Subcutaneous abdominal adipose tissue (tissue), 5 donors: ENCODE data around the gene ZDHHC14.

Experiments
- H3K27ac ChIP-seq: one replicate; pipeline ENCODE4 v1.7.0; 2013; ENCODE audit warnings: low read depth, mild to moderate bottlenecking, inconsistent platforms, low read length, moderate library complexity
- H3K27me3 ChIP-seq, 5 donors: one replicate each; pipeline ENCODE4 v1.7.0; 2013; ENCODE audit warnings: low read length in 5 of 5, inconsistent platforms in 1 of 5; ENCODE audit not compliant: control insufficient read depth in 5 of 5, insufficient read depth in 4 of 5
- H3K36me3 ChIP-seq, 5 donors: one replicate each; pipeline ENCODE4 v1.7.0; 2013; ENCODE audit warnings: low read length in 5 of 5; ENCODE audit not compliant: control insufficient read depth in 5 of 5, insufficient read depth in 5 of 5
- H3K4me1 ChIP-seq, 5 donors: one replicate each; pipeline ENCODE4 v1.7.0; 2013; ENCODE audit warnings: low read length in 5 of 5, mild to moderate bottlenecking in 3 of 5, moderate library complexity in 1 of 5; ENCODE audit not compliant: control insufficient read depth in 5 of 5, insufficient read depth in 5 of 5
- H3K4me3 ChIP-seq, 5 donors: one replicate each; pipeline ENCODE4 v1.7.0; 2013; ENCODE audit warnings: low read length in 5 of 5, low read depth in 1 of 5
- H3K9ac ChIP-seq, 5 donors: one replicate each; pipeline ENCODE4 v1.7.0; 2013; ENCODE audit warnings: low read length in 5 of 5, mild to moderate bottlenecking in 4 of 5, moderate library complexity in 3 of 5
- H3K9me3 ChIP-seq, 5 donors: one replicate each; pipeline ENCODE4 v1.7.0; 2013; ENCODE audit warnings: low read length in 5 of 5; ENCODE audit not compliant: control insufficient read depth in 5 of 5
- donor health status: healthy.
- donor health status: healthy.
- donor health status: healthy.
- donor health status: healthy.
- donor health status: healthy.

ZDHHC14 gene

GRCh38 chr6:157483770-157484169 lies 102.8 kb downstream of the ZDHHC14 start:
- H3K4me3 ChIP-seq: no peak overlapping the region
- peaks cover 0 to 3% (median 0%) of the 10 kb centered on the region in 5 donors for H3K27me3 ChIP-seq
- no peaks in the 10 kb centered on the region for H3K9me3 ChIP-seq
- H3K27ac ChIP-seq: no peak overlapping the region
- H3K4me1 ChIP-seq: peaks cover 0 to 19% (median 4%) of the 10 kb centered on the region in 5 donors
- H3K36me3 ChIP-seq: no peaks in the 10 kb centered on the region
- H3K9ac ChIP-seq: no peak overlapping the region

DNA sequence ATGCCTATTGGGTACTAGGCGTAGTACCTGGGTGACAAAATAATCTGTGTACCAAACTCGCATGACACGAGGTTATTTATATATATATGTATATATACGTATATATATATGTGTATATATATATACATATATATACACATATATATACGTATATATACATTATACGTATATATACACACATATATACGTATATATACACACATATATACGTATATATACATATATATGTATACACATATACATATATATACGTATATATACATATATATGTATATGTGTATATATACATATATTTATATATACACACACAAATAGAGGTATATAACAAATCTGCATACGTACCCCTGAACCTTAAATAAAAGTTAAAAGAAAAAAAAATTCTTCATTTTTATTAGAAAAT lies 103.2 kb downstream of the ZDHHC14 start:
- Histone ChIP-seq H3K9me3 (no peaks in the 10 kb centered on the region), H3K27me3 (peaks cover 0 to 3% (median 0%) of the 10 kb centered on the region in 5 donors), H3K36me3 (no peaks in the 10 kb centered on the region), H3K4me3 (no peak overlapping the region), H3K9ac (no peak overlapping the region), H3K27ac (no peak overlapping the region), H3K4me1 (peaks cover 0 to 19% (median 4%) of the 10 kb centered on the region in 5 donors)

- no peak overlapping the region for H3K4me3 ChIP-seq
- no peak overlapping the region for H3K9ac ChIP-seq
- H3K4me1 ChIP-seq: peaks cover 0 to 19% (median 4%) of the 10 kb centered on the region in 5 donors
- H3K9me3 ChIP-seq: no peaks in the 10 kb centered on the region
- no peaks in the 10 kb centered on the region for H3K36me3 ChIP-seq
- no peak overlapping the region for H3K27ac ChIP-seq
- peaks cover 0 to 5% (median 3%) of the 10 kb centered on the region in 5 donors for H3K27me3 ChIP-seq
These were observed 105.6 kb downstream of the ZDHHC14 start for GRCh38 chr6:157486572-157486971.

DNA sequence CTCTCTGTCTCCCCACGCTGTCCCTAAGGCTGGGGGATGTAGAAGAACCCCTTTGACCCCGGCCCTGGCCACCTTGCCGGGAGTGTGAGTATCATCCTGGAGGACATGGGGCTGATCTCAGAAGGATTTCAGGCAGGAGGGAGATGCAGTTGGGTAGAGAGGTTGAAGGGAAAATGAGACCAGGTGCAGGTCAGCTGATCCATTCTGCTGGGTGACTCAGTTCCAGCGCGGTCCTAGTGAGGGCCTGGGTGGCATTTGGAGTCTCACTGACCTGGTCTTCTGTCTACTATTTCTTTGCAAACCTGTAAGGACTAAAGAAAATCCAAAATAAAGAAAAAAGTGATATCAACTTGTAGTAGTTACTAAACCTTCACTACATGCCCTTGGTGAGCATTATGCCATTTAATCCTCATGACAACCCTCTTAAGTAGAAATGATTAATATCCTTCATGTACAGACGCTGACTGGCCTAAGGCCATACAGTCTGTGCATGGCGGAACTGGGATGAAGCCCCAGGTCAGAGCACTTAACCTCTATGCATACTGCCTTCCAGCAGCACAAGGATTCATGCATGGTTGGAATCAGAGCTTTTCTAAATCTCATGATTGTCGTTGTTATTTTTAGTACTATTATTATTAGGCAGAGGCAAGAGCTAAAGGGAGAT lies 106.3 kb downstream of the ZDHHC14 start:
- H3K9ac ChIP-seq: no peak overlapping the region
- H3K27me3 ChIP-seq: peaks cover 0 to 5% (median 3%) of the 10 kb centered on the region in 5 donors
- no peaks in the 10 kb centered on the region for H3K36me3 ChIP-seq
- H3K4me1 ChIP-seq: peaks cover 0 to 19% (median 4%) of the 10 kb centered on the region in 5 donors
- no peak overlapping the region for H3K27ac ChIP-seq
- no peaks in the 10 kb centered on the region for H3K9me3 ChIP-seq
- H3K4me3 ChIP-seq: no peak overlapping the region

- H3K36me3 ChIP-seq: no peaks in the 10 kb centered on the region
- H3K4me3 ChIP-seq: no peak overlapping the region
- H3K27me3 ChIP-seq: peaks cover 0 to 7% (median 3%) of the 10 kb centered on the region in 5 donors
- H3K4me1 ChIP-seq: peaks cover 0 to 16% (median 4%) of the 10 kb centered on the region in 5 donors
- H3K9ac ChIP-seq: no peak overlapping the region
- H3K9me3 ChIP-seq: no peaks in the 10 kb centered on the region
- no peak overlapping the region for H3K27ac ChIP-seq
These were observed 107.1 kb downstream of the ZDHHC14 start for GRCh38 chr6:157488058-157488457.

DNA sequence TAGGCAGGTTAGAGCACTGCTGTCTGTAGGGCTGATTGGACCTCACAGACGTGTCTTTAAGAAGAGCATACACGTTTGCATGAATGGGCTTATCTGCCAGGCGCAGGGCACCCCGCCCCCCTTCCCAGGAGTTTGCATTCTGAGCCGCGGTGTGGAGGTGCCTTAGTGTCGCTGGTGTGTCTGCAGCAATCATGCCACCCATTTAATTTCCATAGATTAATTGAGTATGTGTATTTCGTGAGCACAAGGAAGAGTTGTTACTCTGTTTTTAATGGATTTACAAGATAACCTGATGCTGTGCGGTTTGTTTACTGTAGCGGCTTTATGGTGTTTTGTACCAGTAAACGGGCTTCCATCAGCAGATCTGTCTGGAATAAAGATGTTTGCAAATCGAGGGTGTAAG lies 107.7 kb downstream of the ZDHHC14 start:
- Histone ChIP-seq H3K4me1 (peaks cover 0 to 16% (median 4%) of the 10 kb centered on the region in 5 donors), H3K9ac (no peak overlapping the region), H3K36me3 (no peaks in the 10 kb centered on the region)

GRCh38 chr6:157490611-157491269 lies 109.8 kb downstream of the ZDHHC14 start:
- Histone ChIP-seq H3K4me3 (no peak overlapping the region), H3K9me3 (no peaks in the 10 kb centered on the region), H3K9ac (no peak overlapping the region), H3K4me1 (peaks cover 0 to 11% (median 0%) of the 10 kb centered on the region in 5 donors), H3K27ac (no peak overlapping the region), H3K36me3 (no peaks in the 10 kb centered on the region), H3K27me3 (peaks cover 0 to 7% (median 3%) of the 10 kb centered on the region in 5 donors)

More for the DNA sequence above, 107.7 kb downstream of the ZDHHC14 start:
- no peaks in the 10 kb centered on the region for H3K9me3 ChIP-seq
- no peak overlapping the region for H3K4me3 ChIP-seq
- H3K27ac ChIP-seq: no peak overlapping the region
- peaks cover 0 to 7% (median 3%) of the 10 kb centered on the region in 5 donors for H3K27me3 ChIP-seq

GRCh38 chr6:157491571-157492232 lies 110.7 kb downstream of the ZDHHC14 start:
- no peak overlapping the region for H3K4me3 ChIP-seq
- H3K9me3 ChIP-seq: no peaks in the 10 kb centered on the region
- peaks cover 0 to 5% (median 0%) of the 10 kb centered on the region in 5 donors for H3K4me1 ChIP-seq
- peaks cover 0 to 5% (median 3%) of the 10 kb centered on the region in 5 donors for H3K27me3 ChIP-seq
- no peak overlapping the region for H3K9ac ChIP-seq
- no peaks in the 10 kb centered on the region for H3K36me3 ChIP-seq
- no peak overlapping the region for H3K27ac ChIP-seq

GRCh38 chr6:157492249-157492648 lies 111.3 kb downstream of the ZDHHC14 start:
- Histone ChIP-seq H3K9me3 (no peaks in the 10 kb centered on the region), H3K4me3 (no peak overlapping the region), H3K36me3 (no peaks in the 10 kb centered on the region), H3K27me3 (peaks cover 0 to 5% (median 3%) of the 10 kb centered on the region in 5 donors), H3K27ac (no peak overlapping the region), H3K4me1 (peaks cover 0 to 9% (median 0%) of the 10 kb centered on the region in 5 donors), H3K9ac (no peak overlapping the region)

DNA sequence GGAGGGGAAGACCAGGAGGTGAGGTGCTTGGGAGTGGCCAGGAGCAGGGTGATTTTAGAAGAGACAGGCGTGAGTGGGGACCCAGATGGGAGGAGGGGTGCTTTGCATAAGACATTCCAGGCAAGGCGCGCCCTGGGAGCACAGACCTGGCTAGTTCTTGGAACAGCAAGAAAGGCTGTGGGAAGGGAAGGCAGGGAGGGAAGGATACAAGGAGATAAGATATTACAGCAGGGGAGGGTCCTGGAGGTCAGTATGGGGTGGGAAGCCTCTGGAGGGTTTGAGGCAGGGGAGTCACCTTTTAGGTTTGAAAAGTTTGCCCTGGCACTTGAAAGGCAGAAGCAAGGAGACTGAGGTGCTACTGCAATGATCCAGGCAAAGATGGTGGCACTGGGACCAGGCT lies 111.8 kb downstream of the ZDHHC14 start:
- Histone ChIP-seq H3K36me3 (no peaks in the 10 kb centered on the region), H3K9me3 (no peaks in the 10 kb centered on the region), H3K4me1 (peaks cover 0 to 11% (median 0%) of the 10 kb centered on the region in 5 donors), H3K4me3 (no peak overlapping the region), H3K9ac (no peak overlapping the region), H3K27me3 (peaks cover 0 to 5% (median 3%) of the 10 kb centered on the region in 5 donors), H3K27ac (no peak overlapping the region)
